ENCODE data around the gene DNAH8. TPM values are rescaled to one million over a fixed set of nuclear protein-coding genes. Genes with fewer than 3 reads are reported as not detected.

The DNAH8 gene
- total RNA-seq, 1 donor from 2014 or later: not detected

GRCh38 chr6:38725414-38726183, 10.5 kb downstream of the DNAH8 start:
- no peak overlapping the region for H3K4me3 ChIP-seq (ENCODE audit: low read depth, low read length)
- no peak for TF ChIP-seq CTCF (conservative IDR thresholded peaks at IDR 0.05; ENCODE audit: low read depth, low read length)
- no peak for DNase-seq (ENCODE audit: low read depth)

GRCh38 chr6:38728203-38728602, 13.1 kb downstream of the DNAH8 start:
- no peak for DNase-seq (ENCODE audit: low read depth)
- TF ChIP-seq CTCF (conservative IDR thresholded peaks at IDR 0.05; ENCODE audit: low read depth, low read length): no peak
- no peak overlapping the region for H3K4me3 ChIP-seq (ENCODE audit: low read depth, low read length)

GRCh38 chr6:38730140-38730862, 15.2 kb downstream of the DNAH8 start:
- H3K4me3 ChIP-seq (ENCODE audit: low read depth, low read length): no peak overlapping the region
- no peak for DNase-seq (ENCODE audit: low read depth)
- TF ChIP-seq CTCF (conservative IDR thresholded peaks at IDR 0.05; ENCODE audit: low read depth, low read length): no peak

GRCh38 chr6:38736951-38737350, 21.8 kb downstream of the DNAH8 start:
- no peak overlapping the region for H3K4me3 ChIP-seq (ENCODE audit: low read depth, low read length)
- TF ChIP-seq CTCF (conservative IDR thresholded peaks at IDR 0.05; ENCODE audit: low read depth, low read length): no peak
- no peak for DNase-seq (ENCODE audit: low read depth)

- DNase-seq (ENCODE audit: low read depth): no peak
- H3K4me3 ChIP-seq (ENCODE audit: low read depth, low read length): no peak overlapping the region
- TF ChIP-seq CTCF (conservative IDR thresholded peaks at IDR 0.05; ENCODE audit: low read depth, low read length): no peak
Measured at GRCh38 chr6:38738261-38738660, 23.1 kb downstream of the DNAH8 start.

GRCh38 chr6:38739532-38739931, 24.4 kb downstream of the DNAH8 start:
- no peak for DNase-seq (ENCODE audit: low read depth)
- peak; percentile 41 for TF ChIP-seq CTCF (conservative IDR thresholded peaks at IDR 0.05; ENCODE audit: low read depth, low read length)
- no peak overlapping the region for H3K4me3 ChIP-seq (ENCODE audit: low read depth, low read length)
